RPMI8226 (cell line): Measurements from ENCODE around the gene BOLL.
"Not testable (repeated sequence)": the region's sequence is repeated elsewhere in the genome, so short reads cannot be mapped to it uniquely, and the experiment has no call there.

Experiments used
- DNase-seq: peaks from one replicate; pipeline ENCODE4 v3.0.0-alpha.2; 2015

Gene BOLL, protein sequence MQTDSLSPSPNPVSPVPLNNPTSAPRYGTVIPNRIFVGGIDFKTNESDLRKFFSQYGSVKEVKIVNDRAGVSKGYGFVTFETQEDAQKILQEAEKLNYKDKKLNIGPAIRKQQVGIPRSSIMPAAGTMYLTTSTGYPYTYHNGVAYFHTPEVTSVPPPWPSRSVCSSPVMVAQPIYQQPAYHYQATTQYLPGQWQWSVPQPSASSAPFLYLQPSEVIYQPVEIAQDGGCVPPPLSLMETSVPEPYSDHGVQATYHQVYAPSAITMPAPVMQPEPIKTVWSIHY

DNA sequence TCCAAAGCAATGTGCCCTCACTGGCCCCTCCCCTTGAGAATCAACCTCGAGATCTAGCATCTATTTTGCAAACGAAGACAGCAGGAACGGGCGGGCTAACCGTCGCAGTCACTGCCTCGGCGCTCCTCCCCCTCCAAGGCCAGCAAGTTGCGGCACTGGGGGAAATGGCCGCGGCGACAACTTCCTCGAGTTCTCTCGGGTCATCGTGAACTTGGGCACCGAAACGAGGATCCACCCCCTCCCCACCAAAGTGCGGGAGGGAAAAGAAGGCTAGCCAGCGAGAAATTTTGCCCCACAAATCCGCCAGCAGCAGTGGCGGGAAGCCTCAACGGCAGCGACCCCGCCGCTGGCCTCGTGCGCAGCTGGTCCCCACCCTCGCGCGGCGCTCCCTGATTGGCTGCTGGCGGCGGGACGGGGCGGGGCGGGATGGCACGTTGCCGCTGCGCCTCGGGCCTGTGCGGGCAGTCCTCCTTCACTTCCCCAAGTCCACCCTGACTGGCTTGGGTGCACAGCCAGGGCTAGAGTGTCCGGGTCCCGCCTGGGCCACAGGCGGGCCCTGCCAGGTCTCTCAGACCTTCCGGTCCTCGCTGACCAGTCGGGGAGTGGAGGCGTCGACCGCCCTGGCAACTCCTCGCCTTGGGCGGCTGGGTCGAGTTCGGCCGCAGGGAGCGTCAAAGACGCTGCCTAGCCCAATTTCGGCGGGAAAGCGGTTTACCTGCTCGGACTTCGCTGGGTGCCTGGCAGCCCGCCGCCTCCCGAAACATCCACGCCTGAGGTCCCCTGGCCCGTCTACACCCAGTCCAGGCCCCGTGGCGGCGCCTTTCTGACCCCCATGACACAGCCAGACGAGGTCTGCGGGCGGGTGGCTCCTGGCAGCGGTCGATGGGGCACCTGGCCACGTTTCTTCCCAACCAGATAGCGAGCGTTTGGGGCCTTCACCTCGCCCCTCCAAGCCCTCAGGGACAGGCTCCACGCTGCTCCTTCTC lies at the start of gene BOLL:
TSS of gene BOLL (minus strand) at position 364 of the 986 bp plus-strand sequence. CDS start 3,469 bp downstream, outside the sequence.
- DNase-seq, result no peak

DNA sequence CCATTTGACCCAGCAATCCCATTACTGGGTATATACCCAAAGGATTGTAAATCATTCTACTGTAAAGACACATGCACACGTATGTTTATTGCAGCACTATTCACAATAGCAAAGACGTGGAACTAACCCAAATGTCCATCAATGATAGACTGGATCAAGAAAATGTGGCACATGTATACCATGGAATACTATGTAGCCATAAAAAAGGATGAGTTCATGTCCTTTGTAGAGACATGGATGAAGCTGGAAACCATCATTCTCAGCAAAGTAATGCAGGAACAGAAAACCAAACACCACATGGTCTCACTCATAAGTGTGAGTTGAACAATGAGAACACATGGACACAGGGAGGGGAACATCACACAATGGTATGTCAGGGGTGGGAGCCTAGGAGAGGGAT lies 49.7 kb upstream of the BOLL start:
- not testable (repeated sequence) for DNase-seq

- DNase-seq, result no peak
These were observed 43.5 kb upstream of the BOLL start for GRCh38 chr2:197828464-197829135.

DNA sequence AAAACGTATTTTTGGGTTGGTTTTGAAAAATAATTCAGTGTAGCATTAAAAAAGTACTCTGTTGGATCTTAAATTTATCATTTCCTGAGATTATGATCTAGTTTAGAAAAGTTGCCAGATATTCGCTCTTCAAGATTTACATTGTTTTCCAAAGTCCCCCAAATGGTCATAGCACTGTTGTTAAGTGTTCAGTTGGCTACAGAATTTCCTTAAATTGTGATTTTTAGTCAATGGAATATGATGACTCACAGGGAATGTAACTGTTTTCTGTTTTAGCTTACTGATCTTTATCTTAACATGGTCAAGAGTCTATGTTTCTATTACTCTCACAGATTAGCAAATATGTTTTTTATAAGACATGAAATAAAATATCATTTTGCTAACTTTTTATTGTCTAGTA lies 42.5 kb upstream of the BOLL start:
- no peak for DNase-seq

- no peak for DNase-seq
These were observed 37.2 kb upstream of the BOLL start for GRCh38 chr2:197822333-197822732.

- no peak for DNase-seq
These were observed 36.6 kb upstream of the BOLL start for GRCh38 chr2:197821550-197822289.

- DNase-seq, result no peak
These were observed 29.4 kb upstream of the BOLL start for GRCh38 chr2:197814526-197814925.

GRCh38 chr2:197813093-197813787 lies 28.1 kb upstream of the BOLL start:
- DNase-seq, result peak; percentile 27

DNA sequence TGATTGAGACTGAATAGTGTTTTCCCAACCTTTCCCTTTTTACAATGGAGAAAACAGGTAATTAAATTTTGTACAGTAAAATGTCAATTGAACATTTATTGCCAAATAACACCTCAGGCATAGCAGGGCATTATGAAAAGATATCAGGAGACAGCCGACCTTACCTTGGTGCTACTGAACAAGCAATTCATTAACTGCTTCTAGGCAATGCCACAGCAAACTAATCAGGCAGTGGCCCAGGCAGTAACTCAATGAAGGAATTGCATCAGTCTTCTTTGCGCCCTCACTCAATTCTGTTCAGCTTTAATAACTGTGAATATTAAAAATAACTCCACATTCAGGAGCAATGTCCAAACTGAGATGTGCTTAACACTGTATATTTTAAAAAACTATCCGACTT lies 25.4 kb upstream of the BOLL start:
- DNase-seq, result no peak

GRCh38 chr2:197810016-197810415 lies 24.9 kb upstream of the BOLL start:
- no peak for DNase-seq

- no peak for DNase-seq
These were observed 23.9 kb upstream of the BOLL start for GRCh38 chr2:197809064-197809463.

GRCh38 chr2:197805715-197806633 lies 20.9 kb upstream of the BOLL start:
- no peak for DNase-seq

DNA sequence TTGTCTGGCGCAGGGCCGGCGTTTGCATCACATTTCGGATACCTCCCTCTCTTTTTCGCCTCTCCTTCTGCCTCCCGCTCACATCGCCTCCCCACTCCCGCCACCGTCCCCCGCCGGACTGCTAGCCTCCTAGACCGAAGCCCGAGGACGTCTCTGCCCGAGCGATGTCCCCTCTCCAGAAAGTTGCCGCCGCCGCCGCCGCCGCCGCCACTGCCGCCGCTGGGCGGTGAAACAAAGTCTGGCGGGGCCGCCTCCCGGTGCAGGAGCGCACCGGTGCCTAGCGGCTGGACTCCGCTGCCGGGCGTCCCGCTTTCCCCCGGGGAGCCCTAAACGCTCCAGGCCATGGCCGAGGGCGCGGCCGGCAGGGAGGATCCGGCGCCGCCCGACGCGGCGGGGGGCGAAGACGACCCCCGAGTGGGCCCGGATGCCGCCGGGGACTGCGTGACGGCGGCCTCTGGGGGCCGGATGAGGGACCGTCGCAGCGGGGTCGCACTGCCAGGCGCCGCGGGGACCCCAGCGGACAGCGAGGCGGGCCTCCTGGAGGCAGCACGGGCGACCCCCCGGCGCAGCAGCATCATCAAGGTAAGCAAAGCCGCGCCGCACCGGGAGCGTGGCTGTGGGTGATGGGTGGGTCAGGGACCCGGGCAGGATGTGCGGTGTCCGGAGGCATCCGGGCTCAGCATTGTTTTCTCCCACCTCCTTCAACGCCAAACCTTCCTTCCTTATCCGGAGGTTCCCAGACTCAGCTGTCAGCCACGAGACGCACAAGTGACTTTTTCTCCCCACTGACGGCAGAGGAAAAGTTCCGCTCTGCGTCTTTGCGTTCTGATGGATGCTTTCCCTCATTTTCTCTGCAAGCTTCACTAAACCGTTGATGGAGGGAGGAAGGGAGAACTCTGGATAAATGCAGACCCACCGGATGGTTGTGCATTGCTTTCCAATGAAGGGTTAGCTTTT lies 19.9 kb upstream of the BOLL start:
- peak; percentile 56 for DNase-seq

- peak; percentile 96 for DNase-seq
These were observed 19.1 kb upstream of the BOLL start, which contains the start of gene PLCL1 for GRCh38 chr2:197804049-197804757. PLCL1 (plus strand) TSS chr2:197804593.

DNA sequence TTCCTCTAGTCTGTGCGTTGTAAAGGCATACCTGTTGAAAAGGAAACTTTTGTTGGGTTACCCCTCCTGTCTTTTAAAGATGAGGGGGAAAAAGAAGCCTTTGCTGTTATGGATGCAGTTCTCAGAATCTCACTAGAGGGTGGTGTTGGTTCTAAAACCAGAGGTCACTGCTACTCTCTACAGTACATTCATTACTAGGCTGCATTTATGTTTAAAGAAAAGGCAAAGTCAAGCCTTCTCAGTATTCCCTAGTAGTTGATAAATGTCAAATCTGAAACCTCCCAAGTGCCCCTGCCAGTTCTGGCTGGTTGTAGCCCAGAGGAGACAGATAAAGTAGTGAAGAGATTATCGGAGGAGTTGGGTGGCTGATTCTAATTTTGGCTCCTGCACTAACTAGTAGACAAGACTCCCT lies 17.9 kb upstream of the BOLL start:
- peak; percentile 66 for DNase-seq

- no peak for DNase-seq
These were observed 15.9 kb upstream of the BOLL start for GRCh38 chr2:197801033-197801432.

GRCh38 chr2:197800091-197800490 lies 15.0 kb upstream of the BOLL start:
- no peak for DNase-seq

GRCh38 chr2:197799068-197799467 lies 13.9 kb upstream of the BOLL start:
- no peak for DNase-seq

DNA sequence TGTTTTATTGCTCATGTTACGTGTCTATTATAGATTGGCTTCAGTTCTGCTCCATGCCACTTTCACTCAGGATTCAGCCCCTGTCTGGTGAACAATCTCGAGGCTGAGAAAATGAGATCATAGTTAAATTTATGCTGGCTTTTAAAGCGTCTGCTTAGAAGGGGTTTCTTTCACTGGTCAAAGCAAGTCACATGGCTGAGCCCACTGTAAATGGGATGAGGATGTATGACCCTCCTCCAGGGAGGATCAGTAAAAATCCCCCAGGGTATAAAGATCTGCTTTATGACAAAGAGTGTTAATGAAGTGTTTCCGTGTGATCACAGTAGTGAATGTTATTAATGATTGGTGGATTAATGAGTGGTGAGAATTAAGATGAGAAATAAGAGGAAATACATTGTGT lies 13.1 kb upstream of the BOLL start:
- no peak for DNase-seq
